Right renal cortex interstitium (tissue), 3 donors: Measurements from ENCODE around the gene OR12D1. TPM values are rescaled to one million over a fixed set of nuclear protein-coding genes. Genes with fewer than 3 reads are reported as not detected.
"Not testable (repeated sequence)": the region's sequence is repeated elsewhere in the genome, so short reads cannot be mapped to it uniquely, and the experiment has no call there.

Source experiments
- DNase-seq, 3 donors: peaks; one replicate each; pipeline ENCODE4 v3.0.0-alpha.2; 2013; ENCODE audit warnings: low read depth in 3 of 3, low spot score in 2 of 3
- polyA plus RNA-seq, 3 donors: library from polyadenylated mRNA; unstranded; fragments of 120-200 nt; gene quantifications; one replicate each; pipeline ENCODE4 v1.2.1, GENCODE V29; 2013; ENCODE audit not compliant: insufficient read length in 3 of 3

The OR12D1 gene
- polyA plus RNA-seq, result not detected

DNA sequence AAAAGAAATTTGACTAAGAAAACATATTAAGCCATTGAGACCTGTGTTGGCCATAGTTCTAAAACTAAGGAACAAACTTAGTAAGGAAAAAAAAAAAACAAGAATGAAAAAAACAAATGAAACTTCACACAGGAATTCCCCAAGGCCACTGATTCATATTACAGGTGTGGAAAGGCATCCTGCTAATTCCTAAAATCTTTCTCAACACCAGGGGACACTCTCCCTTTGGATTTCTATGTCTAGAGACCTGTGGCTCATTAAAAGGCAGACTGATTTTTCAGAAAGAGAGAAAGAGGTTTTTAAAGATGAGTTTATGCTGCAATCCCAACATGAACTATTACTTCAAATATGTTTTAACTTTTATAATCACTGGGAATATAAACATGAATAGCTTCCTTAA is at the start of gene OR12D1:
Gene OR12D1, plus strand, starts transcription at position 341 of the 400 bp plus-strand sequence.
- DNase-seq, result no peak

DNA sequence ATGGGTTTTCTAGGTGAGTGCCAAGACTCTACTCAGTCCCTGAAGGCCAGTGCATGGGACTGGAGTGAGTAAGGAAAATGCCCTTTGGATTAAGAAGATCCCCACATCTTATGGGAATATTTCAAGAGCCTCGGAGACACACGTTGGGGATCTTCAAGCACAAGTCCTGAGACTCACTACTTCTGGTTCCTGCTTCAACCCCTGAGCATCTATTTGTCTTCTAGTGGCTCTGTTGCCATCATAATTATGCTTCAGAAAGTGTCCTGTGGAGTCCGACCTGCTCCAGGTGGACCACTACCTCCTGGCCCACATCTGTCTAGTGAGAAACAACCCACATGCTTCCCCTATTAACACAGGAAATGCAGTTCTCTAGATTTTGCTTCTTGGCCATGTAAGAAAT is 46.0 kb upstream of the OR12D1 start, which contains the start of gene OR5V1:
Gene OR5V1, minus strand, starts transcription at position 101 of the 400 bp plus-strand sequence. CDS start 12,670 bp downstream, outside the sequence.
- DNase-seq, result no peak

DNA sequence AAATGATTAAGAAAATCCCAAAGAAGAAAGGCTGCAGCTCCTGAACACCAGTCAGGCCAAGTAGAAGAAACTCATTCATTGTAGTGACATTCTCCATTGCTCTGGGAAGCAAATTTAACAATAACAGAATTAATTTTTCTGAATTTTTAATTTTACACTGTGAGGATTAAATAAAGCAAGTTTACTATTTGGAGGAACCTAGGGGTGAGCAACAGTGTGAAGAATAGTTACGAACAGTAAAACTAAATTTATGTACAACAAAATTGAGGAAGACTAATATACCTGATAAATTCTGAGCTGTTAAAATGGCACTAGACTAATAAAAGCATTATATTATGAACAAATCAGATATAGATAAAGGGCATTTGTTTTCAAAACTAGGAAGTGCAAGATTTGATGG is 39.5 kb upstream of the OR12D1 start, which contains the start of gene OR12D3:
Gene OR12D3, minus strand, starts transcription at position 101 of the 400 bp plus-strand sequence. Its CDS starts 4 bp downstream, at position 97.
- no peak for DNase-seq

DNA sequence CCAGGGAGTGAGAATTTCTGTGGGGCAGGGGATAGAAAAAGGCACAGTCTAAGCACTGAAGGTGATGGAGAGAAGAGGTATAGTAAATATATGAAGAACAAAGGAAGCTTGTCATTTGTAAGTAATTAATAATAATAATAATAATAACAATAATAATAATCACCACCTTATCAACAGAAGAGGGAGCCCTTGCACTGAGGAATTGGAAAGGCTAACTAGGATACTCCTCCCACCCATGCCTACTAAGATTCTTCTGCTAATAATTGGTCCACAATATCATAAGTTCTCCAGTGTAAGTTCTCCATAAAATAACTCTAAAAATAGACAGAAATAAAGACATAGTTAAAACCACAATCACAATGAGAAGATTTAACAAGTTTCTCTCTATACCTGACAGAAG is 38.7 kb upstream of the OR12D1 start:
- DNase-seq, result no peak

DNA sequence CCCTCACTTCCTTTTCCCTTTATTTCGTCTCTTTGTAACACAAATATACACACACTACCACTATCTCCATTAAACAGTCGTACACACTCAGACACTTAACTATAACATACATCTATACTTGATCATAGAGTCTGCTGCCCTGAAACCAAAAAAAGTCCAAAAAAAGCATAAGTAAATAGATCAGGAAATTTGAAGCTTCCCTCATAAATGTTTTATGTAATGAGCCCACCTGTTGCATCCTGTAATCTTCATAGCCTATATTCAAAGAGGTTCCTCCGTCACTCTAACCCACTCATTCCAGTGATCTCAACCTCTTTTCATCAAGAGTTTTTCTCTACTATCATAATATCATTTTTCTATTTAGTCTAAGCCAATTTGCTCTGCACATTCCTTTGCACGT is 26.2 kb upstream of the OR12D1 start:
- DNase-seq, result no peak

DNA sequence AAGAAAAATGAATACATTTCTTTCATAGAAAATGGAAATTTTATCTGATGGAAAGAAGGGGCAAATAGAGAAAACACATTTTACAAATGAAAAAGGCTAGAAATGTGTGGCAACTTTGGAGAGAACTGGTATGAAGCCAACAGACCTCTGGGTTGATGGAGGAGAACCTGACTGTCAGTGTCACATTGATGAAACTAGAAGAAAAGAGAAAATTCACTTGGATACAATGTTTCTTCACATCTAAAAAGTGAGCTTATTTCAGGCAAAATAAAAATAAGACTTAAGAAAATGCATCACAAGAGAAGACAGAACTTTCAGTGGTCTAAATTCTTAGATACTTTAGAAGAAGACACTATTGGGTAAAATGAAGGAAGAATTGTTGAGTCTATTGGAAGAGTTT is 19.4 kb upstream of the OR12D1 start, which contains the start of gene OR12D2:
Gene OR12D2, plus strand, starts transcription at position 301 of the 400 bp plus-strand sequence. CDS start 1,069 bp downstream, outside the sequence.
- no peak for DNase-seq

DNA sequence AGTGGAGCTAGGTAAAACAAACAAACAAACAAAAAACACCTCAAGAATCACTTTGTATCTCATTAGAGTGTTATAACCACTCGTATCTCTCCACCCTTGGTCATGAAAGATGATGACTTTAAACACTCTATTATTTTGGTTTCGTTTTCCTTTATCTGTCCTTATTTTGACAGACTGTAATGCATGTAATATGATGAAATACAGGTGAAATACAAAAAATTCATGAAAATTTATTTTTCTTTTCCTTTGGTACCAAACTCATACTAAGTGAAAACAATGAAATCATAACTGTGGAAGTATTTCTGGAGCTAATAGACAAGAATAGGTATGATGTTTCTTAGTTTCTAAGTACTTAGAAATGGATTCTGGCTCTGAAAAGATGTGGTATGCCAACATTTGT is 15.2 kb upstream of the OR12D1 start:
- no peak for DNase-seq

DNA sequence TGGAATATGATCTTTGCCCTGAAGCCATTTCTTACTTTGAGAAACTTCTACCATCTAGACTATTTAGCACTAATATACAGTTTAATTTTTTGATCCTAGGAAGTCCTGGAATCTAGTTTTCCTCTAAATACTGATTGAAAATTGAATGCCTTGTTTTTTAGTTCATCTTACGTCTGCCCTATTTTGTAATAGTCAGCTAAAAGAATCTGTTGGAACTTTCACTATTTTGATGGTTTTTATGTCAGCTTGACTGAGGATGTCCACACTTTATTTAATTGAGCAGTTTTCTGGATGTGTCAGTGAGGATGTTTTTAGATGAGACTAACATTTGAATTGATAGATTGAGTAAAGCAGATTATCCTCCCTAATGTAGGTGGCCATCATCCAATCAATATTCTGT is 10.9 kb upstream of the OR12D1 start:
- no peak for DNase-seq

DNA sequence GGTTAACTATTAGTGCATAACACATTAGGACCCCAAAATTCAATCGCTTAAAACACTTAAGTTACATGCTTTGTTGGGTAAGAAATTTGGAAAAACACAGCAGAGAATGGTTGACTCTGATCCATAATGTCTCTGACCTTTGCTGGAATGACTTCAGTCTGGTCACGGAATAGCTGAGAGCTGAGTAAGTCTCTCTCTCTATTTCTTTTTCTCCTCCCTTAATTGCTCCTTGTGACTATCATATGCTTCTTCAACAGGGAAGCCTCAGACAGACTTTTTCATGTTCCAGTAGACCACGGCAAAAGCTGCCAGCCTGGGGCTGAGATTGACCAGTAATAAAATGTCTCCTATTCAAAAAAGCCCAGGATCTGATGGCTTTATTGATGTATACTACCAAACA is 4.8 kb downstream of the OR12D1 start:
- DNase-seq, result no peak

DNA sequence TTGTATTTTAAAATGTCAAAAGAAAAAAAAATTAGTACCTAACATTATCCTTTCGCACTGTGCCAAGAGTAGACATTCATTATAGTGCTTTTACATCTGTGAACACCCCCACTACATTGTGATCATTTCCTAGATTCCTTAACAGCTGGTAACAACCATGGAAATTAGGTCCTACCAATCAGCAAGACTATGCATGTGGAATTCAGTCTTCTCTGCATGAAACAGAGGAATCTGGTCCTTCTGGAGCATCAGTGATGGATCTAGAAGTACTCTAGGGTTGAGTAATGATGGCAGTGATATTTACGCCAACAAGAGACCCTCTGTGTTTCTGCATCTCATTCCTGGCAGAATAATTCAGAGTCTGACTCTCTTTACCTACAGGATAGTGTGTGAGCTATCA is 9.4 kb downstream of the OR12D1 start:
- DNase-seq, result no peak

DNA sequence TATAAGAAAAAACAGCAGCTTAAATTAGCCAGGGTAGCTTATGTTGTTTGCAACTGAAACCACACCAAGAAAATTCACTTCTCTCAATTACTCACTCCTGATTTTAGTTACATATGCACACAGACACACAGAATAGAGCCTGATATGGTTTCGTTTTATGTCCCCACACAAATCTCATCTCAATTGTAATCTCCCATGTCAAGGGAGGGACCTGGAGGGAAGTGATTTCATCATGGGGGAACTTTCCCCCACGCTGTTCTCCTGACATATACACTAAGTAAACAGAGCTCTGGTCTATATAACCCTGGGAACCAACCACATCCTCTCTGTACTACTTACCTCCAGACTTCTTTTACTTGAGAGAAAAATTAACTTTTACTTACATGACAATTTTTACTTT is 9.8 kb downstream of the OR12D1 start:
- no peak for DNase-seq

DNA sequence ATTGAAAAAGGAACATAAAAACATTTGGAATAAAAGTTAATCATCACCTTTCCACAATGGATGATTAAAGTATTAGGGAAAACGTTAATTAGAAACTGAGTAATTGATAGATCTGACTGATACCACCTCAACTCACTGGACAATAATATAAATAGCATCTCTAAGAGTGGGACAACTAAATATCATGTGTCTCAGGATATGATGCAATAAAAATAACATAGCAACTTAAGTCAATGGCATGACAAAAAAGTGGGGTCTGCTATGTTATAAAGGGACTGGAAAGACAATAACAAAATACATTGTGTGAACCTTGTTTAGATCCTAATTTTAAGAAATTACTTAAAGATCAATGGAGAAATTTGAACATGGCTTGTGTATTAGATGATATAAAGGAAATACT is 10.3 kb downstream of the OR12D1 start:
- DNase-seq, result no peak

DNA sequence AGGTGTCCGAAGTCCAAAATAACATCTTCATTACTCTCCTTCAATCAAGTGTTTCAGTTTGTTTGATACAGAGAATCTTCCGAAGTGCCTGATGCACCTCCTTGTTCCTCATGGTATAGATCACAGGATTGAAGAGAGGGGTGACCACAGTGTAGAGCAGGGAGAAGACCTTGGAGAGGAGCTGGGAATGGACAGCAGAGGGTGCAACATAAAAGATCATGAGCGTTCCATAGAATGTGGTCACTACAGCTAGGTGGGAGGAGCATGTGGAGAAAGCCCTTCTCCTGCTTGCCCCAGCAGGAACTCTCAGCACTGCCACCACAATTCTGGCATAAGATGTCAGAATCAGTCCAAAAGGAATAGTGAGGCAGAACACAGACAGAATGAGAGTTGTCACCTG is 11.9 kb downstream of the OR12D1 start:
- no peak for DNase-seq

DNA sequence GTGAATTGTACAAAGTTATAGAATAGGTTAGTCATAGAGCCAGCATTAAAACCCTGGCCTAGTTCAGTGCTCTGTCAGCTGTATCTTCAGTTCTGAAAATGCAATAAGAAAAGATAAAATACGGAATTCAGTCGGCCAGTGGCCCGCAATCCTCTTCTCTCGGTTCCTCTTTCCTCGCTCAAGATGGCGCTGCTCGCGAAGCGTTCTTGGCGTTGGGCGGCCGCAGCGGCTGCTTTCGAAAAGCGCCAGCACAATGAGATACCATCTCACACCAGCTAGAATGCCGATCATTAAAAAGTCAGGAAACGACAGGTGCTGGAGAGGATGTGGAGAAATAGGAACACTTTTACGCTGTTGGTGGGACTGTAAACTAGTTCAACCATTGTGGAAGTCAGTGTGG is 22.0 kb downstream of the OR12D1 start:
- not testable (repeated sequence) for DNase-seq

DNA sequence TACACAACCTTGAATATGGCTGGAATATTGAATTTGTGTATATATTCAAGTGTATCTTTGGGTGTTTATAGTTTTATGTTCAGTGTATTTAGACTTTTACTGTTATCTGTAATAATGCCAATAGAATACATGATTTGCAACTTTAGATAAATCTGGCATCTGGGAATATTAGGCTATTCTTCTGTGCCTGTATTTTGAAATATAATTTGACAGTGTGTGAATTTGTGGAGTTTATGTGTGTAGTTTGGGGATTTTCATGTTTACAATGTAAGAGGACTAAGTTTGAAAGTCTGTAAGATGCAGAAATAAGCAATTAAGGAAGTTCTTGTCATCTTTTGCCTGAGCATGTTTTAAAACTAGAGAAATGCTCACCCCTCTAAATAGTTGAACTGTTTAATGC is 24.3 kb downstream of the OR12D1 start, which contains the start of gene OR10C1:
Gene OR10C1, plus strand, starts transcription at position 301 of the 400 bp plus-strand sequence. CDS start 710 bp downstream, outside the sequence.
- DNase-seq, result no peak

DNA sequence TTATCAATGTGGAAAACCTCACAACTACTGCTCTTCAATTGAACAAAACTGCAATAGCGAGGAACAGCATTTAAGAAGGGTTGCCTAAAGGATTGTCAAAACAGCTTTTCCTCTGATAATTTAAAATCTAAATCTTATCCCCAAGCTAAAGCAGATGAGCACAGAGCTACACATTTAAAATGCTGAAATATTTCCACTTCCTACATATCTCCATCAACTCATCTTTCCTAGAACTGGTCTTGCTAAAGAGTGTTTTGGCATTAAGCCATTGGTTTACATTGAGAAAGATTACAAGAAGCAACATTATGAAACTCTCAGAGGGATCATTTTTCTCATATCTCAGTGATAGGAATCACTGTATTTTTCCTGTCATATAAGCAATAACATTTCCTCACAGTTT is 28.0 kb downstream of the OR12D1 start:
- no peak for DNase-seq

DNA sequence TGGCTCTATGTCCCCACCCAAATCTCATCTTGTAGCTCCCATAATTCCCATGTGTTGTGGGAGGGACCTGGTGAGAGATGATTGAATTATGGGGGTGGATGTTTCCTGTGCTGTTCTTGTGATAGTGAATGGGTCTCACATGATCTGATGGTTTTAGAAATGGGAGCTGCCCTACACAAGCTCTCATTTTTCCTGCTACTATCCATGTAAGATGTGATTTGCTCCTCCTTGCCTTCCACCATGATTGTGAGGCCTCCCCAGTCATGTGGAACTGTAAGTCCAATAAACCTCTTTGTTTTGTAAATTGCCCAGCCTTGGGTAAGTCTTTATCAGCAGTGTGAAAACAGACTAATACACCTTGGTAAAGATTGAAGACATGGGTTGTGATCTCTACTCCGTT is 29.3 kb downstream of the OR12D1 start:
- DNase-seq, result not testable (repeated sequence)

DNA sequence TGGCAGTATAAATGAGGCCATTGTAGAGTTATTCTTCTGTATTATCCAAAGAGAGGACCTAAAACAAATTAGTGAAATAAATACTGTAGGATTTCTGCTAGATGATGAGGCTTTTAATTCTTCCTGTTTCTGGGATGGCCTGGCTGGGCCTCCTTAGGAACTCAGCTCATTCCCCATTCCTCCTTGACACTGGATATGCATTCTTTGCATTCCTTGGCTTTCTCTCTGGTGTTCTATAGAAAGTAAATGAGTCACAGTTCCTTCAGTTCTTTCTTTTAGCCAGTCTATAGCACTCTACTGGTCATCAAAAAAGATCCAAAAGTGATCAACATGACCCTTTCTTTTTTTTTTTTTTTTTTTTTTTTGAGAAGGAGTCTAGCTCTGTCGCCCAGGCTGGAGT is 32.9 kb downstream of the OR12D1 start:
- no peak for DNase-seq

DNA sequence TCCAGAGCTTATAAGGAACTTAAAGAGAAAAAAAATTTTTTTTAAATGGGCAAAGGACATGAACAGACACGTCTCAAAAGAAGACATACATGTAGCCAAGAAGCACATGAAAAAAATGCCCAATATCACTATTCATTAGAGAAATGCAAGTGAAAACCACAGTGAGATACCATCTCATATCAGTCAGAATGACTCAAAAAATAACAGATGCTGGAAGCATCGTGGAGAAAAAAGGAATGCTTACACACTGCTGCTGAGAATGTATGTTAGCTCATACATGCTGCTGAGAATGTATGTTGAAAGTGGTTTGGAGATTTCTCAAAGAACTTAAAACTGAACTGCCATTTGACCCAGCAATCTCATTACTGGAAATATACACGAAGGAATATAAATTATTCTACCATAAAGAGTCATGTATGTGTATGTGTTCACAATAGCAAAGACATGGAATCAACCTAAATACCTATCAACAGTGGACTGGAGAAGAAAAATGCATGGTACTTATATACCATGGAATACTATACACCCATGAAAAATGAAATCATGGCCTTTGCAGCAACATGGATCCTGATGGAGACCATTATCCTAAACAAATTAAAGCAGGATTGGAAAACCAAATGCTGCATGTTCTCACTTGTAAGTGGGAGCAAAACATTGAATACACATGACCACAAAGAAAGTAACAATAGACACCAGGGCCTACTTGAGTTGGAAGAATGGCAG is 36.9 kb downstream of the OR12D1 start:
- DNase-seq, result no peak

DNA sequence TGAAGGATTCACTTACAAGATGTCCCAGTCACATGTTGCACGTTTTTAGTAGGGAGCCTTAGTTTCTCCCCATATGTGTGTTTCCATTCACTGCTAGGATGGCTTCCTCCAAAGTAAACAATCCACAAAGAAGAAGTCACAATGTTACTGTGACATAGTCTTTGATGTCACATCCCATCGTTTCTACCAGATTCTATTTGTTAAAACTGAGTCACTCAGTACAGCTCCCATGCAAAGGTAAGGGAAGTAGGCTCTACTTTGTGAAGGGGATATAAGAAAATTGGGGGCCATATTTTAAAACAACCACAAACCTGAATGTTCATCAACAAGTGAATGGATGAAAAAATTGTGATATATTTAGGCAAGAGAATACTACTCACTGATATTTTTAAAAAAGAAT is 42.2 kb downstream of the OR12D1 start, which contains the start of the genes OR11A1 and OR2H1:
Gene OR11A1, minus strand, starts transcription at position 101 of the 400 bp plus-strand sequence. CDS start 29,430 bp downstream, outside the sequence.
Gene OR2H1, plus strand, starts transcription at position 185 of the 400 bp plus-strand sequence. CDS start 4,615 bp downstream, outside the sequence.
- DNase-seq, result no peak

DNA sequence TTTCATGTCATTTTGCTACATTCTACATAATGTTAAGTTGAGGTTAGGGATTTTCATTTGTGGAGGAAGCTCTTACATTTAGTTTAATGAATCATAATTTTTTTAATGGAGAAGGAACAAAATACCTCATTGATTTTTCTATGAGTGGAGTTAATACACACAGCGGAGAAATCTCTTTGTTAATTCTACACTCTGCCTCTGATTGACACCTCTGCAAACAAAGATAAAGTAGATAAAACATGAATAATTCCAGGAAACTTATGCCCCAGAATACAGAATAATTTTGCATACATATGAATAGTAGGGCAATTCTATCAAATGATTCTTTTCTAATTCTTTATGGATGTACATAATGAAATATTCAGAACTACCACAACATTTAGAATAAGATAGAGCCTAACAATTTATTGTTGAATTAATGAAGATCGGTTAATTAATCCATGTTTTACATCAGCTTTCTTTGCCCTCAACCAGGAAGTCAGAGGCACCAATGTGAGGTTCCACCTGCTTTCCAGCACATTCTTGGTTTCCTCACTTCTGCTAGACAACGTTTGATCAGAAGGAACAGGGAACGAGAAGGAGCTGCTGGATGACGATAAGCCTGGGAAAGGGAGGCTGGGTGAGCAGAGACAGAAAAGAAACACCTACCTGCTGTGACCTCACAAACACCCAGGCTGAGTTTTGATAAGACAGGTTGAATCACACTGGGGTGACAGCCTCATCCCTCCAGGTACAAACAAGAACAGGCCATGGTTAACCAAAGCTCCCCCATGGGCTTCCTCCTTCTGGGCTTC is 46.5 kb downstream of the OR12D1 start:
- no peak for DNase-seq
